ENCODE results near the gene HMGN5.

The HMGN5 gene

GRCh38 chrX:81114757-81115156 is 87.0 kb downstream of the HMGN5 start (continued):
- TF ChIP-seq PATZ1 (CRISPR knock-in tag; IDR thresholded peaks at IDR 0.05; ENCODE audit: borderline replicate concordance), result no peak

GRCh38 chrX:81110286-81110685 is 91.4 kb downstream of the HMGN5 start:
- no peak for ATAC-seq
- no peak for TF ChIP-seq TOX (CRISPR knock-in tag; IDR thresholded peaks at IDR 0.05; ENCODE audit: borderline replicate concordance)
- TF ChIP-seq SNAI2 (CRISPR knock-in tag; IDR thresholded peaks at IDR 0.05), result no peak
- no peak for TF ChIP-seq ZC3H10 (CRISPR knock-in tag; IDR thresholded peaks at IDR 0.05)

GRCh38 chrX:81082649-81083048 is 119.1 kb downstream of the HMGN5 start:
- TF ChIP-seq GLIS3 (CRISPR knock-in tag; IDR thresholded peaks at IDR 0.05) (no peak), PPARA (CRISPR knock-in tag; IDR thresholded peaks at IDR 0.05; ENCODE audit: borderline replicate concordance) (no peak), ESRRG (CRISPR knock-in tag; IDR thresholded peaks at IDR 0.05) (no peak), ZNF70 (CRISPR knock-in tag; IDR thresholded peaks at IDR 0.05) (no peak), SNAI2 (CRISPR knock-in tag; IDR thresholded peaks at IDR 0.05) (no peak), TCF4 (CRISPR knock-in tag; IDR thresholded peaks at IDR 0.05; ENCODE audit: borderline replicate concordance) (no peak), PATZ1 (CRISPR knock-in tag; IDR thresholded peaks at IDR 0.05; ENCODE audit: borderline replicate concordance) (no peak), CREB5 (CRISPR knock-in tag; IDR thresholded peaks at IDR 0.05; ENCODE audit: low read depth) (no peak), POU6F1 (CRISPR knock-in tag; IDR thresholded peaks at IDR 0.05; ENCODE audit: borderline replicate concordance, low read depth) (no peak), ARNTL (CRISPR knock-in tag; IDR thresholded peaks at IDR 0.05; ENCODE audit: borderline replicate concordance, low read depth) (no peak), ZNF8 (CRISPR knock-in tag; IDR thresholded peaks at IDR 0.05) (no peak), BACH2 (CRISPR knock-in tag; IDR thresholded peaks at IDR 0.05; ENCODE audit: borderline replicate concordance) (no peak), TSHZ2 (CRISPR knock-in tag; IDR thresholded peaks at IDR 0.05) (no peak), ZFP30 (CRISPR knock-in tag; IDR thresholded peaks at IDR 0.05) (no peak), CSRNP3 (CRISPR knock-in tag; IDR thresholded peaks at IDR 0.05) (no peak), ZFP3 (CRISPR knock-in tag; IDR thresholded peaks at IDR 0.05) (no peak), CSDC2 (CRISPR knock-in tag; IDR thresholded peaks at IDR 0.05) (no peak), ZC3H10 (CRISPR knock-in tag; IDR thresholded peaks at IDR 0.05) (no peak), OSR1 (CRISPR knock-in tag; IDR thresholded peaks at IDR 0.05) (no peak)

More at GRCh38 chrX:81082649-81083048, 119.1 kb downstream of the HMGN5 start:
- no peak for ATAC-seq

Data from SK-N-SH treated with all-trans-retinoic acid at 6 μM for 48 hours (cell line).